ENCODE measurements around the gene POU3F2.

- TF ChIP-seq CTCF (conservative IDR thresholded peaks at IDR 0.05; ENCODE audit: low read length), result no peak
- TF ChIP-seq EZH2phosphoT487 (IDR thresholded peaks at IDR 0.05; ENCODE audit: borderline replicate concordance), result no peak
These were observed 6.1 kb upstream of the POU3F2 start for GRCh38 chr6:98828211-98828788.

Data from Loucy (cell line).